PC-3 (cell line): Measurements from ENCODE around the gene SMIM12. TPM values are rescaled to one million over a fixed set of nuclear protein-coding genes. Genes with fewer than 3 reads are reported as not detected.

Experiments used
- ATAC-seq: fragments of 200-7000 bp; cut with Tn5 transposase; 2 replicates; pipeline ENCODE4 v1.9.1; 2020; ENCODE audit warnings: mild to moderate bottlenecking, moderate library complexity
- Bru-seq: library from RNA; stranded (reverse); fragments of 400-500 nt; gene quantifications from one replicate; lab custom pipeline; 2021; lab: Mats Ljungman, UMichigan
- BruChase-seq, 2 experiments: library from RNA; stranded (reverse); fragments of 400-500 nt; gene quantifications; one replicate each; lab custom pipeline; 2021; lab: Mats Ljungman, UMichigan
- BruUV-seq: library from RNA; stranded (reverse); fragments of 400-500 nt; replicated peaks from 2 replicates; lab custom pipeline; 2021; lab: Mats Ljungman, UMichigan
- CTCF ChIA-PET: fragments of 300-600 bp; sonication (Branson Sonifier 250); formaldehyde crosslinking; loops from one replicate; lab custom pipeline; 2022; ENCODE audit warnings: antibody characterized with exemption; lab: Charles Lee
- POLR2A ChIA-PET: fragments of 300-600 bp; sonication (Branson Sonifier 250); formaldehyde crosslinking; loops from one replicate; lab custom pipeline; 2022; ENCODE audit warnings: antibody characterized with exemption; ENCODE audit not compliant: unreplicated experiment; lab: Charles Lee
- DNase-seq: peaks from one replicate; pipeline ENCODE4 v3.0.0-alpha.2; 2015
- H2AFZ ChIP-seq: fragments of 300-600 bp; sonication (generic); 2 replicates; pipeline ENCODE4 v1.6.0; 2016; ENCODE audit warnings: antibody characterized with exemption, low read length
- H3F3A ChIP-seq: fragments of 300-600 bp; sonication (generic); one replicate; pipeline ENCODE4 v1.6.0; 2017; ENCODE audit warnings: antibody characterized with exemption, low read length, control low read depth, mild to moderate bottlenecking; ENCODE audit not compliant: unreplicated experiment
- H3K27ac ChIP-seq: fragments of 300-600 bp; sonication (generic); 2 replicates; pipeline ENCODE4 v1.5.1; 2016; ENCODE audit warnings: mild to moderate bottlenecking, low read length
- H3K27me3 ChIP-seq: fragments of 300-600 bp; sonication (generic); 2 replicates; pipeline ENCODE4 v1.6.1; 2016; ENCODE audit warnings: low read length, mixed read lengths
- H3K36me3 ChIP-seq: fragments of 300-600 bp; sonication (generic); 2 replicates; pipeline ENCODE4 v1.6.1; 2016; ENCODE audit warnings: low read depth, mixed run types, low read length, mixed read lengths
- H3K4me1 ChIP-seq: fragments of 300-600 bp; sonication (generic); 2 replicates; pipeline ENCODE4 v1.5.1; 2016; ENCODE audit warnings: low read length; ENCODE audit not compliant: insufficient read depth
- H3K4me2 ChIP-seq: fragments of 300-600 bp; sonication (generic); 2 replicates; pipeline ENCODE4 v1.6.0; 2016; ENCODE audit warnings: low read length
- H3K4me3 ChIP-seq: fragments of 300-600 bp; sonication (generic); 2 replicates; pipeline ENCODE4 v1.5.1; 2016; ENCODE audit warnings: mild to moderate bottlenecking, low read length, mixed read lengths
- H3K79me2 ChIP-seq: fragments of 300-600 bp; sonication (generic); 2 replicates; pipeline ENCODE4 v1.6.1; 2017; ENCODE audit warnings: low read length, mixed read lengths
- H3K9ac ChIP-seq: fragments of 300-600 bp; sonication (generic); 2 replicates; pipeline ENCODE4 v1.6.0; 2016; ENCODE audit warnings: mild to moderate bottlenecking, low read length
- H3K9me2 ChIP-seq: fragments of 300-600 bp; sonication (generic); replicated peaks from 2 replicates; pipeline ENCODE4 v1.6.1; 2016; ENCODE audit warnings: mixed run types, low read length, mixed read lengths
- H3K9me3 ChIP-seq: fragments of 300-600 bp; sonication (generic); 2 replicates; pipeline ENCODE4 v1.6.1; 2016; ENCODE audit warnings: low read length, mixed read lengths
- H4K20me1 ChIP-seq: fragments of 300-600 bp; sonication (generic); 2 replicates; pipeline ENCODE4 v1.6.1; 2016; ENCODE audit warnings: low read length, mixed read lengths
- CTCF ChIP-seq: fragments of 300-600 bp; sonication (generic); conservative IDR thresholded peaks from 2 replicates; pipeline ENCODE4 v1.5.1; 2017; ENCODE audit warnings: antibody characterized with exemption, low read depth, mild to moderate bottlenecking, low read length
- EZH2 ChIP-seq: fragments of 300-600 bp; sonication (generic); IDR thresholded peaks from one replicate; pipeline ENCODE4 v1.6.1; 2017; ENCODE audit warnings: antibody characterized with exemption, mild to moderate bottlenecking, low read length; ENCODE audit not compliant: unreplicated experiment
- EZH2phosphoT487 ChIP-seq: fragments of 300-600 bp; sonication (generic); IDR thresholded peaks from 2 replicates; pipeline ENCODE4 v1.6.1; 2018; ENCODE audit warnings: mild to moderate bottlenecking, antibody characterized with exemption, low read length, borderline replicate concordance
- intact Hi-C: fragments of 100-400 bp; cut with micrococcal nuclease; formaldehyde crosslinking; loops from 2 replicates; pipeline ENCODE4 v1.9.0; 2023
- long read RNA-seq: library from polyadenylated mRNA; unstranded; transcript quantifications from one replicate; pipeline ENCODE4 v2.0.0, GENCODE V29; 2021; ENCODE audit not compliant: unreplicated experiment
- total RNA-seq: library from RNA; depleted of rRNA; stranded (reverse); fragments of >200 nt; gene quantifications from 2 replicates; pipeline ENCODE4 v1.2.3, GENCODE V29; 2014; rRNA removed

SMIM12 gene
- total RNA-seq (47.2 and 53.0 TPM in 2 replicates), Bru-seq, nascent RNA (percentile 82 among the genes with signal in this experiment), BruChase-seq, experiment 1, labeled RNA remaining after a 6-hour chase (percentile 94 among the genes with signal in this experiment), BruChase-seq, experiment 2, labeled RNA remaining after a 2-hour chase (percentile 87 among the genes with signal in this experiment)
- long read RNA-seq, transcript SMIM12-206 (2 exons, 3,454 nt), result major isoform, 51 of 75 reads
- long read RNA-seq, transcript SMIM12-202 (2 exons, 897 nt), result minor isoform, 12 of 75 reads
- long read RNA-seq, partial matches to known transcripts, result 0 of 75 reads
- long read RNA-seq, other reads (novel, unspliced or antisense), result 12 of 75 reads

GRCh38 chr1:34859446-34860200 lies at the start of gene SMIM12:
Gene SMIM12, minus strand, starts transcription at chr1:34859749. Its CDS starts 3,772 bp downstream, at chr1:34855977.
- H3K79me2 ChIP-seq, result peaks cover 34% of the 10 kb centered on the region
- peaks cover 13% of the 10 kb centered on the region; the same call in 1 of the 2 replicates for H3K4me1 ChIP-seq
- no peaks in the 10 kb centered on the region for H3K9me3 ChIP-seq
- peak within 1 kb of the TSS; percentile 90 for H3K4me3 ChIP-seq
- no peaks in the 10 kb centered on the region for H3K9me2 ChIP-seq
- DNase-seq, result peak; percentile 94
- H4K20me1 ChIP-seq, result 0 out of 2 replicates have a peak, but pooled peaks cover 6% of the 10 kb centered on the region
- peak; percentile 98 for ATAC-seq
- CTCF ChIA-PET, result interaction anchor here (0.5 to 0.7 kb wide), 3 partner anchors 112 to 1438 kb away, joined by 3 read pairs; no protein-coding TSS in a partner anchor
- POLR2A ChIA-PET, result interaction anchor here (0.5 to 0.7 kb wide), 5 partner anchors 15 to 1432 kb away, joined by 3 read pairs; no protein-coding TSS in a partner anchor
- H3K9ac ChIP-seq, result peak within 1 kb of the TSS; percentile 95
- H3K27ac ChIP-seq, result peak within 1 kb of the TSS; percentile 35
- H3F3A ChIP-seq, result no peaks in the 10 kb centered on the region
- peak within 1 kb of the TSS; percentile 96 for H3K4me2 ChIP-seq
- peak within 1 kb of the TSS; percentile 100 for H2AFZ ChIP-seq
- TF ChIP-seq CTCF, result peak; percentile 91
- no peak for TF ChIP-seq EZH2phosphoT487
- BruUV-seq, result no TSS peak
- intact Hi-C loops, result loop anchor here (10.0 kb wide), 1 partner anchor 255 kb away; no protein-coding TSS in a partner anchor
- H3K36me3 ChIP-seq, result peaks cover 12% of the 10 kb centered on the region; the same call in 1 of the 2 replicates
- H3K27me3 ChIP-seq, result no peaks in the 10 kb centered on the region

GRCh38 chr1:34908369-34908768 lies 48.8 kb upstream of the SMIM12 start:
- Histone ChIP-seq H3K36me3 (no peaks in the 10 kb centered on the region), H3K79me2 (no peaks in the 10 kb centered on the region), H3K27me3 (peaks cover 23% of the 10 kb centered on the region), H3K9me2 (no peaks in the 10 kb centered on the region), H3K4me1 (no peaks in the 10 kb centered on the region), H3K9me3 (no peaks in the 10 kb centered on the region), H2AFZ (no peak overlapping the region), H3K4me3 (no peak overlapping the region), H3K27ac (no peak overlapping the region), H3K9ac (no peak overlapping the region), H3F3A (no peaks in the 10 kb centered on the region), H4K20me1 (no peaks in the 10 kb centered on the region), H3K4me2 (no peak overlapping the region)
- BruUV-seq, result no TSS peak
- DNase-seq (no peak), ATAC-seq (no peak)
- CTCF ChIA-PET, result no interaction called here
- intact Hi-C loops, result no loop called here
- TF ChIP-seq CTCF (no peak), EZH2phosphoT487 (no peak), EZH2 (no peak)
- POLR2A ChIA-PET, result no interaction called here
